Glomerular visceral epithelial cell (primary cell): ENCODE data around the gene UBE2V1.

Experiments used
- DNase-seq: peaks from one replicate; pipeline ENCODE4 v3.0.0-alpha.2; 2016; ENCODE audit errors: extremely low spot score

UBE2V1 gene

GRCh38 chr20:50062006-50062838 lies 50.7 kb downstream of the UBE2V1 start:
- no peak for DNase-seq

- DNase-seq, result no peak
Observed at GRCh38 chr20:50061151-50062005, 51.6 kb downstream of the UBE2V1 start.

GRCh38 chr20:50058662-50059402 lies 54.1 kb downstream of the UBE2V1 start:
- DNase-seq, result no peak

GRCh38 chr20:50057714-50058053 lies 55.3 kb downstream of the UBE2V1 start:
- DNase-seq, result no peak

- DNase-seq, result no peak
Observed at GRCh38 chr20:50056951-50057713, 55.8 kb downstream of the UBE2V1 start.

GRCh38 chr20:50056408-50056926 lies 56.5 kb downstream of the UBE2V1 start:
- DNase-seq, result no peak

GRCh38 chr20:50055524-50056083 lies 57.3 kb downstream of the UBE2V1 start:
- DNase-seq, result no peak

GRCh38 chr20:50054626-50055511 lies 58.1 kb downstream of the UBE2V1 start:
- DNase-seq, result peak; percentile 92

GRCh38 chr20:50054231-50054547 lies 58.8 kb downstream of the UBE2V1 start:
- no peak for DNase-seq

- DNase-seq, result no peak
Observed at GRCh38 chr20:50053362-50054230, 59.4 kb downstream of the UBE2V1 start.

GRCh38 chr20:50052550-50053361 lies 60.2 kb downstream of the UBE2V1 start:
- DNase-seq, result no peak

- no peak for DNase-seq
Observed at GRCh38 chr20:50050660-50051308, 62.2 kb downstream of the UBE2V1 start.

GRCh38 chr20:50050214-50050613 lies 62.7 kb downstream of the UBE2V1 start:
- DNase-seq, result no peak

- no peak for DNase-seq
Observed at GRCh38 chr20:50049442-50050026, 63.4 kb downstream of the UBE2V1 start.

- peak; percentile 84 for DNase-seq
Observed at GRCh38 chr20:50048420-50049166, 64.4 kb downstream of the UBE2V1 start.

GRCh38 chr20:50044353-50044960 lies 68.5 kb downstream of the UBE2V1 start:
- DNase-seq, result no peak
